ENCODE results near the gene CNKSR3. TPM values are rescaled to one million over a fixed set of nuclear protein-coding genes. Genes with fewer than 3 reads are reported as not detected.

The CNKSR3 gene
- total and polyA plus RNA-seq, 2 experiments from 2014 or later = 1.9 to 5.7 TPM

- Histone ChIP-seq H3K9me2 (ENCODE audit: insufficient read depth) (no peaks in the 10 kb centered on the region), H3F3A (replicated peaks; ENCODE audit: low read depth) (no peaks in the 10 kb centered on the region), H3K4me2 (no peak overlapping the region), H3K4me1 (ENCODE audit: insufficient read depth) (no peaks in the 10 kb centered on the region), H3K36me3 (ENCODE audit: insufficient read depth) (no peaks in the 10 kb centered on the region), H3K4me3 (no peak overlapping the region), H4K20me1 (replicated peaks; ENCODE audit: insufficient read depth) (no peaks in the 10 kb centered on the region), H3K27me3 (ENCODE audit: insufficient read depth) (no peaks in the 10 kb centered on the region), H3K79me2 (replicated peaks; ENCODE audit: insufficient read depth) (no peaks in the 10 kb centered on the region), H2AFZ (no peak overlapping the region), H3K27ac (ENCODE audit: low read depth) (no peak overlapping the region)
- H3K27me3 Mint-ChIP-seq (ENCODE audit: insufficient read depth, low read depth, poor library complexity) = no peaks in the 10 kb centered on the region
- H3K27ac Mint-ChIP-seq = no peak overlapping the region
- DNase-seq (ENCODE audit: low spot score) (no peak), ATAC-seq (no peak)
- TF ChIP-seq NANOG (IDR thresholded peaks at IDR 0.05; ENCODE audit: borderline replicate concordance) = no peak
- TF ChIP-seq ETS1 (IDR thresholded peaks at IDR 0.05) = no peak
- no peak for TF ChIP-seq CREB1 (CRISPR knock-in tag; IDR thresholded peaks at IDR 0.05; ENCODE audit: low read depth)
- no peak for TF ChIP-seq REST (IDR thresholded peaks at IDR 0.05; ENCODE audit: unreplicated experiment)
- H3K36me3 Mint-ChIP-seq (ENCODE audit: low read depth) = no peaks in the 10 kb centered on the region
- no peak overlapping the region for H3K4me3 Mint-ChIP-seq
- no peaks in the 10 kb centered on the region; the same call in 2 of the 3 replicates for H3K9me3 Mint-ChIP-seq
- no peaks in the 10 kb centered on the region for H3K4me1 Mint-ChIP-seq
These were observed 156.9 kb downstream of the CNKSR3 start for GRCh38 chr6:154353626-154354025.

- Histone ChIP-seq H3K36me3 (ENCODE audit: insufficient read depth) (no peaks in the 10 kb centered on the region), H3K4me1 (ENCODE audit: insufficient read depth) (no peaks in the 10 kb centered on the region), H3K4me2 (no peak overlapping the region), H3K4me3 (no peak overlapping the region), H3K79me2 (replicated peaks; ENCODE audit: insufficient read depth) (no peaks in the 10 kb centered on the region), H3K27me3 (ENCODE audit: insufficient read depth) (no peaks in the 10 kb centered on the region), H4K20me1 (replicated peaks; ENCODE audit: insufficient read depth) (no peaks in the 10 kb centered on the region), H3F3A (replicated peaks; ENCODE audit: low read depth) (no peaks in the 10 kb centered on the region), H3K9me2 (ENCODE audit: insufficient read depth) (no peaks in the 10 kb centered on the region), H3K27ac (ENCODE audit: low read depth) (no peak overlapping the region), H2AFZ (peak overlapping the region; percentile 14; the same call in 1 of the 2 replicates)
- H3K36me3 Mint-ChIP-seq (ENCODE audit: low read depth) = no peaks in the 10 kb centered on the region
- no peak for ATAC-seq
- no peak for DNase-seq (ENCODE audit: low spot score)
- H3K27me3 Mint-ChIP-seq (ENCODE audit: insufficient read depth, low read depth, poor library complexity) = no peaks in the 10 kb centered on the region
- H3K9me3 Mint-ChIP-seq = no peaks in the 10 kb centered on the region; the same call in 2 of the 3 replicates
- no peak overlapping the region for H3K4me3 Mint-ChIP-seq
- H3K4me1 Mint-ChIP-seq = no peaks in the 10 kb centered on the region
- no peak overlapping the region for H3K27ac Mint-ChIP-seq
- TF ChIP-seq POLR2AphosphoS5 (IDR thresholded peaks at IDR 0.05; ENCODE audit: low read depth) (no peak), REST (IDR thresholded peaks at IDR 0.05; ENCODE audit: unreplicated experiment) (no peak), ZNF462 (CRISPR knock-in tag; IDR thresholded peaks at IDR 0.05) (no peak)
These were observed 157.4 kb downstream of the CNKSR3 start for GRCh38 chr6:154352898-154353585.

Measured in GM23338 (cell line).